Skeletal muscle tissue (tissue), 4 donors: ENCODE data around the gene KLK13. TPM values are rescaled to one million over a fixed set of nuclear protein-coding genes. Genes with fewer than 3 reads are reported as not detected.

ENCODE experiments used
- H3K27ac ChIP-seq: one replicate; pipeline ENCODE4 v1.7.0; 2013; ENCODE audit warnings: mild to moderate bottlenecking, low read depth, low read length, inconsistent platforms
- H3K27me3 ChIP-seq, 3 donors: one replicate each; pipeline ENCODE4 v1.7.0; 2013; ENCODE audit warnings: low read length in 3 of 3; ENCODE audit not compliant: control insufficient read depth in 3 of 3, insufficient read depth in 3 of 3
- H3K36me3 ChIP-seq, 3 donors: one replicate each; pipeline ENCODE4 v1.7.0; 2013; ENCODE audit warnings: low read length in 3 of 3; ENCODE audit not compliant: control insufficient read depth in 3 of 3, insufficient read depth in 3 of 3
- H3K4me1 ChIP-seq, 3 donors: one replicate each; pipeline ENCODE4 v1.7.0; 2013; ENCODE audit warnings: low read length in 3 of 3, mild to moderate bottlenecking in 3 of 3; ENCODE audit not compliant: control insufficient read depth in 3 of 3, insufficient read depth in 3 of 3
- H3K4me3 ChIP-seq, 3 donors: one replicate each; pipeline ENCODE4 v1.7.0; 2013; ENCODE audit warnings: low read length in 3 of 3
- H3K9ac ChIP-seq, 3 donors: one replicate each; pipeline ENCODE4 v1.7.0; 2013; ENCODE audit warnings: low read length in 3 of 3, mild to moderate bottlenecking in 3 of 3, moderate library complexity in 2 of 3, low read depth in 1 of 3
- H3K9me3 ChIP-seq, 3 donors: one replicate each; pipeline ENCODE4 v1.7.0; 2013; ENCODE audit warnings: low read length in 3 of 3; ENCODE audit not compliant: control insufficient read depth in 3 of 3
- total RNA-seq: library from RNA; depleted of rRNA; stranded (reverse); fragments of >200 nt; gene quantifications from one replicate; pipeline ENCODE4 v1.2.3, GENCODE V29; 2014
- donor health status: Osteomylitis.

The KLK13 gene
- total RNA-seq, 1 donor from 2014 or later: not detected

- Histone ChIP-seq H3K9ac (no peak overlapping the region), H3K36me3 (no peaks in the 10 kb centered on the region), H3K4me1 (peaks cover 0 to 3% (median 2%) of the 10 kb centered on the region in 3 donors), H3K4me3 (no peak overlapping the region), H3K27me3 (peaks cover 14 to 28% (median 16%) of the 10 kb centered on the region in 3 donors), H3K9me3 (peaks cover 0 to 2% (median 0%) of the 10 kb centered on the region in 3 donors), H3K27ac (no peak overlapping the region)
These were observed 499 bp upstream of the KLK13 start for GRCh38 chr19:51065221-51065960.

GRCh38 chr19:51063664-51064063, 1.2 kb downstream of the KLK13 start:
- Histone ChIP-seq H3K9ac (no peak overlapping the region), H3K36me3 (no peaks in the 10 kb centered on the region), H3K27me3 (peaks cover 14 to 31% (median 16%) of the 10 kb centered on the region in 3 donors), H3K9me3 (peaks cover 0 to 2% (median 0%) of the 10 kb centered on the region in 3 donors), H3K4me1 (peaks cover 0 to 3% (median 2%) of the 10 kb centered on the region in 3 donors), H3K4me3 (no peak overlapping the region), H3K27ac (no peak overlapping the region)

- peaks cover 12 to 30% (median 14%) of the 10 kb centered on the region in 3 donors for H3K27me3 ChIP-seq
- peaks cover 0 to 2% (median 0%) of the 10 kb centered on the region in 3 donors for H3K9me3 ChIP-seq
- H3K9ac ChIP-seq: no peak overlapping the region
- no peak overlapping the region for H3K27ac ChIP-seq
- no peak overlapping the region for H3K4me3 ChIP-seq
- H3K36me3 ChIP-seq: no peaks in the 10 kb centered on the region
- peaks cover 0 to 3% (median 0%) of the 10 kb centered on the region in 3 donors for H3K4me1 ChIP-seq
These were observed 3.9 kb downstream of the KLK13 start for GRCh38 chr19:51060973-51061372.

- H3K27me3 ChIP-seq: peaks cover 12 to 25% (median 14%) of the 10 kb centered on the region in 3 donors
- H3K9me3 ChIP-seq: peaks cover 0 to 2% (median 0%) of the 10 kb centered on the region in 3 donors
- H3K4me3 ChIP-seq: no peak overlapping the region
- H3K36me3 ChIP-seq: no peaks in the 10 kb centered on the region
- no peak overlapping the region for H3K9ac ChIP-seq
- no peak overlapping the region for H3K27ac ChIP-seq
- peaks cover 0 to 3% (median 0%) of the 10 kb centered on the region in 3 donors for H3K4me1 ChIP-seq
These were observed 4.6 kb downstream of the KLK13 start for GRCh38 chr19:51060336-51060735.

GRCh38 chr19:51059715-51060114, 5.2 kb downstream of the KLK13 start:
- no peak overlapping the region for H3K27ac ChIP-seq
- no peaks in the 10 kb centered on the region for H3K4me1 ChIP-seq
- H3K36me3 ChIP-seq: no peaks in the 10 kb centered on the region
- no peak overlapping the region for H3K9ac ChIP-seq
- H3K27me3 ChIP-seq: peaks cover 10 to 20% (median 11%) of the 10 kb centered on the region in 3 donors
- H3K4me3 ChIP-seq: no peak overlapping the region
- H3K9me3 ChIP-seq: peaks cover 0 to 2% (median 0%) of the 10 kb centered on the region in 3 donors

GRCh38 chr19:51055866-51056265, 9.0 kb downstream of the KLK13 start:
- Histone ChIP-seq H3K36me3 (no peaks in the 10 kb centered on the region), H3K4me3 (no peak overlapping the region), H3K27ac (no peak overlapping the region), H3K4me1 (no peaks in the 10 kb centered on the region), H3K9ac (no peak overlapping the region), H3K9me3 (peaks cover 0 to 3% (median 0%) of the 10 kb centered on the region in 3 donors), H3K27me3 (peaks cover 0 to 11% (median 4%) of the 10 kb centered on the region in 3 donors)

- no peaks in the 10 kb centered on the region for H3K4me1 ChIP-seq
- H3K36me3 ChIP-seq: no peaks in the 10 kb centered on the region
- no peak overlapping the region for H3K27ac ChIP-seq
- H3K9ac ChIP-seq: no peak overlapping the region
- H3K4me3 ChIP-seq: no peak overlapping the region
- no peaks in the 10 kb centered on the region for H3K9me3 ChIP-seq
- H3K27me3 ChIP-seq: no peaks in the 10 kb centered on the region
These were observed 17.9 kb downstream of the KLK13 start for GRCh38 chr19:51047031-51047335.

- H3K36me3 ChIP-seq: no peaks in the 10 kb centered on the region
- H3K4me3 ChIP-seq: no peak overlapping the region
- H3K9me3 ChIP-seq: no peaks in the 10 kb centered on the region
- H3K9ac ChIP-seq: no peak overlapping the region
- H3K4me1 ChIP-seq: no peaks in the 10 kb centered on the region
- no peaks in the 10 kb centered on the region for H3K27me3 ChIP-seq
- H3K27ac ChIP-seq: no peak overlapping the region
These were observed 20.6 kb downstream of the KLK13 start for GRCh38 chr19:51044327-51044726.

- Histone ChIP-seq H3K4me1 (no peaks in the 10 kb centered on the region), H3K9me3 (no peaks in the 10 kb centered on the region), H3K27me3 (no peaks in the 10 kb centered on the region), H3K27ac (no peak overlapping the region), H3K9ac (no peak overlapping the region), H3K36me3 (no peaks in the 10 kb centered on the region), H3K4me3 (no peak overlapping the region)
These were observed 21.4 kb downstream of the KLK13 start for GRCh38 chr19:51043497-51043896.

GRCh38 chr19:51040151-51040550, 24.7 kb downstream of the KLK13 start:
- H3K9me3 ChIP-seq: no peaks in the 10 kb centered on the region
- H3K4me3 ChIP-seq: no peak overlapping the region
- no peak overlapping the region for H3K27ac ChIP-seq
- no peaks in the 10 kb centered on the region for H3K4me1 ChIP-seq
- no peaks in the 10 kb centered on the region for H3K27me3 ChIP-seq
- H3K9ac ChIP-seq: no peak overlapping the region
- H3K36me3 ChIP-seq: no peaks in the 10 kb centered on the region
